ENCODE measurements around the gene SYK.

Gene SYK

GRCh38 chr9:90915693-90916092 lies 114.1 kb downstream of the SYK start:
- Histone ChIP-seq H3K23ac (ENCODE audit: low read length in 2 of 2) (no peak overlapping the region), H2BK120ac (ENCODE audit: low read depth, low read length) (no peak overlapping the region), H2BK12ac (ENCODE audit: low read length in 2 of 2) (no peak overlapping the region), H3K27ac (ENCODE audit: low read length, poor library complexity, severe bottlenecking) (no peak overlapping the region), H2AK5ac (ENCODE audit: low read length, severe bottlenecking) (peak overlapping the region; percentile 46), H4K8ac (ENCODE audit: low read length) (no peak overlapping the region), H3K9ac (ENCODE audit: low read length) (peak overlapping the region; percentile 31), H3K4me3 (ENCODE audit: insufficient read depth in 1 of 2, low read depth in 1 of 2, low read length in 2 of 2) (no peak overlapping the region), H3K27me3 (ENCODE audit: control insufficient read depth in 1 of 2, insufficient read depth in 1 of 2, low read length in 2 of 2) (no peaks in the 10 kb centered on the region), H3K4me1 (ENCODE audit: control insufficient read depth, insufficient read depth, low read depth, low read length) (peaks cover 3% of the 10 kb centered on the region), H3K4me2 (ENCODE audit: low read length, poor library complexity, severe bottlenecking) (no peak overlapping the region), H4K91ac (ENCODE audit: low read length) (no peak overlapping the region), H2BK5ac (ENCODE audit: low read depth, low read length, poor library complexity, severe bottlenecking) (no peak overlapping the region), H3K18ac (ENCODE audit: low read depth in 1 of 2, low read length in 2 of 2) (no peak overlapping the region), H3K4ac (ENCODE audit: low read depth in 1 of 2, low read length in 2 of 2) (no peak overlapping the region), H3K14ac (ENCODE audit: low read length in 2 of 2) (no peak overlapping the region), H3K36me3 (ENCODE audit: control insufficient read depth in 1 of 2, insufficient read depth in 2 of 2, low read depth in 1 of 2, low read length in 2 of 2) (no peaks in the 10 kb centered on the region), H2AFZ (ENCODE audit: low read depth, low read length) (no peak overlapping the region), H3K9me3 (ENCODE audit: control insufficient read depth, low read length) (no peaks in the 10 kb centered on the region), H2BK15ac (ENCODE audit: low read depth, poor library complexity, severe bottlenecking) (no peak overlapping the region), H3K79me1 (replicated peaks; ENCODE audit: low read length, poor library complexity, severe bottlenecking) (no peaks in the 10 kb centered on the region)
- DNase-seq = peak; percentile 36
- 77% methylated on average over 6 of the region's 6 CpGs for WGBS

GRCh38 chr9:90916147-90916734 lies 114.6 kb downstream of the SYK start:
- Histone ChIP-seq H3K4me3 (ENCODE audit: insufficient read depth in 1 of 2, low read depth in 1 of 2, low read length in 2 of 2) (no peak overlapping the region), H3K36me3 (ENCODE audit: control insufficient read depth in 1 of 2, insufficient read depth in 2 of 2, low read depth in 1 of 2, low read length in 2 of 2) (no peaks in the 10 kb centered on the region), H3K9ac (ENCODE audit: low read length) (peak overlapping the region; percentile 1), H3K18ac (ENCODE audit: low read depth in 1 of 2, low read length in 2 of 2) (no peak overlapping the region), H3K23ac (ENCODE audit: low read length in 2 of 2) (no peak overlapping the region), H3K9me3 (ENCODE audit: control insufficient read depth, low read length) (no peaks in the 10 kb centered on the region), H2AK5ac (ENCODE audit: low read length, severe bottlenecking) (no peak overlapping the region), H2AFZ (ENCODE audit: low read depth, low read length) (no peak overlapping the region), H3K79me1 (replicated peaks; ENCODE audit: low read length, poor library complexity, severe bottlenecking) (no peaks in the 10 kb centered on the region), H3K27ac (ENCODE audit: low read length, poor library complexity, severe bottlenecking) (no peak overlapping the region), H4K91ac (ENCODE audit: low read length) (no peak overlapping the region), H3K4ac (ENCODE audit: low read depth in 1 of 2, low read length in 2 of 2) (no peak overlapping the region), H4K8ac (ENCODE audit: low read length) (no peak overlapping the region), H3K27me3 (ENCODE audit: control insufficient read depth in 1 of 2, insufficient read depth in 1 of 2, low read length in 2 of 2) (no peaks in the 10 kb centered on the region), H3K4me2 (ENCODE audit: low read length, poor library complexity, severe bottlenecking) (no peak overlapping the region), H2BK5ac (ENCODE audit: low read depth, low read length, poor library complexity, severe bottlenecking) (no peak overlapping the region), H2BK12ac (ENCODE audit: low read length in 2 of 2) (no peak overlapping the region), H3K4me1 (ENCODE audit: control insufficient read depth, insufficient read depth, low read depth, low read length) (peaks cover 6% of the 10 kb centered on the region), H3K14ac (ENCODE audit: low read length in 2 of 2) (no peak overlapping the region), H2BK15ac (ENCODE audit: low read depth, poor library complexity, severe bottlenecking) (peak overlapping the region; percentile 20), H2BK120ac (ENCODE audit: low read depth, low read length) (no peak overlapping the region)
- WGBS = 76% methylated on average over 11 of the region's 11 CpGs
- peak; percentile 28 for DNase-seq

GRCh38 chr9:90919883-90920282 lies 118.3 kb downstream of the SYK start:
- Histone ChIP-seq H3K36me3 (ENCODE audit: control insufficient read depth in 1 of 2, insufficient read depth in 2 of 2, low read depth in 1 of 2, low read length in 2 of 2) (no peaks in the 10 kb centered on the region), H4K8ac (ENCODE audit: low read length) (no peak overlapping the region), H2AFZ (ENCODE audit: low read depth, low read length) (no peak overlapping the region), H3K4ac (ENCODE audit: low read depth in 1 of 2, low read length in 2 of 2) (no peak overlapping the region), H3K18ac (ENCODE audit: low read depth in 1 of 2, low read length in 2 of 2) (no peak overlapping the region), H3K27me3 (ENCODE audit: control insufficient read depth in 1 of 2, insufficient read depth in 1 of 2, low read length in 2 of 2) (no peaks in the 10 kb centered on the region), H2BK5ac (ENCODE audit: low read depth, low read length, poor library complexity, severe bottlenecking) (no peak overlapping the region), H4K91ac (ENCODE audit: low read length) (no peak overlapping the region), H3K23ac (ENCODE audit: low read length in 2 of 2) (no peak overlapping the region), H3K4me1 (ENCODE audit: control insufficient read depth, insufficient read depth, low read depth, low read length) (peaks cover 11% of the 10 kb centered on the region), H2BK12ac (ENCODE audit: low read length in 2 of 2) (no peak overlapping the region), H2BK15ac (ENCODE audit: low read depth, poor library complexity, severe bottlenecking) (peak overlapping the region; percentile 41), H3K9ac (ENCODE audit: low read length) (no peak overlapping the region), H3K9me3 (ENCODE audit: control insufficient read depth, low read length) (no peaks in the 10 kb centered on the region), H2BK120ac (ENCODE audit: low read depth, low read length) (no peak overlapping the region), H3K27ac (ENCODE audit: low read length, poor library complexity, severe bottlenecking) (no peak overlapping the region), H2AK5ac (ENCODE audit: low read length, severe bottlenecking) (no peak overlapping the region), H3K4me3 (ENCODE audit: insufficient read depth in 1 of 2, low read depth in 1 of 2, low read length in 2 of 2) (no peak overlapping the region), H3K14ac (ENCODE audit: low read length in 2 of 2) (no peak overlapping the region), H3K4me2 (ENCODE audit: low read length, poor library complexity, severe bottlenecking) (no peak overlapping the region), H3K79me1 (replicated peaks; ENCODE audit: low read length, poor library complexity, severe bottlenecking) (no peaks in the 10 kb centered on the region)
- DNase-seq = no peak
- WGBS = 96% methylated on average over 10 of the region's 10 CpGs

GRCh38 chr9:90921104-90921503 lies 119.5 kb downstream of the SYK start:
- Histone ChIP-seq H3K27ac (ENCODE audit: low read length, poor library complexity, severe bottlenecking) (no peak overlapping the region), H4K91ac (ENCODE audit: low read length) (no peak overlapping the region), H3K4me1 (ENCODE audit: control insufficient read depth, insufficient read depth, low read depth, low read length) (peaks cover 14% of the 10 kb centered on the region), H2BK5ac (ENCODE audit: low read depth, low read length, poor library complexity, severe bottlenecking) (no peak overlapping the region), H3K14ac (ENCODE audit: low read length in 2 of 2) (no peak overlapping the region), H3K9ac (ENCODE audit: low read length) (no peak overlapping the region), H2AFZ (ENCODE audit: low read depth, low read length) (no peak overlapping the region), H3K4ac (ENCODE audit: low read depth in 1 of 2, low read length in 2 of 2) (no peak overlapping the region), H4K8ac (ENCODE audit: low read length) (no peak overlapping the region), H3K79me1 (replicated peaks; ENCODE audit: low read length, poor library complexity, severe bottlenecking) (no peaks in the 10 kb centered on the region), H3K9me3 (ENCODE audit: control insufficient read depth, low read length) (no peaks in the 10 kb centered on the region), H2BK15ac (ENCODE audit: low read depth, poor library complexity, severe bottlenecking) (no peak overlapping the region), H2AK5ac (ENCODE audit: low read length, severe bottlenecking) (no peak overlapping the region), H3K4me3 (ENCODE audit: insufficient read depth in 1 of 2, low read depth in 1 of 2, low read length in 2 of 2) (no peak overlapping the region), H2BK120ac (ENCODE audit: low read depth, low read length) (no peak overlapping the region), H3K18ac (ENCODE audit: low read depth in 1 of 2, low read length in 2 of 2) (no peak overlapping the region), H3K23ac (ENCODE audit: low read length in 2 of 2) (no peak overlapping the region), H3K27me3 (ENCODE audit: control insufficient read depth in 1 of 2, insufficient read depth in 1 of 2, low read length in 2 of 2) (no peaks in the 10 kb centered on the region), H2BK12ac (ENCODE audit: low read length in 2 of 2) (no peak overlapping the region), H3K36me3 (ENCODE audit: control insufficient read depth in 1 of 2, insufficient read depth in 2 of 2, low read depth in 1 of 2, low read length in 2 of 2) (no peaks in the 10 kb centered on the region), H3K4me2 (ENCODE audit: low read length, poor library complexity, severe bottlenecking) (no peak overlapping the region)
- 85% methylated on average over 8 of the region's 8 CpGs for WGBS
- DNase-seq = no peak

Measured in mesenchymal stem cell (in vitro differentiated cells and primary cell).